ENCODE measurements around the gene NLRP2B. TPM values are rescaled to one million over a fixed set of nuclear protein-coding genes. Genes with fewer than 3 reads are reported as not detected.
"Not testable (repeated sequence)": the region's sequence is repeated elsewhere in the genome, so short reads cannot be mapped to it uniquely, and the experiment has no call there.

Gene NLRP2B
- total RNA-seq, 4 donors from 2014 or later: 0.34 TPM; not detected in 3

DNA sequence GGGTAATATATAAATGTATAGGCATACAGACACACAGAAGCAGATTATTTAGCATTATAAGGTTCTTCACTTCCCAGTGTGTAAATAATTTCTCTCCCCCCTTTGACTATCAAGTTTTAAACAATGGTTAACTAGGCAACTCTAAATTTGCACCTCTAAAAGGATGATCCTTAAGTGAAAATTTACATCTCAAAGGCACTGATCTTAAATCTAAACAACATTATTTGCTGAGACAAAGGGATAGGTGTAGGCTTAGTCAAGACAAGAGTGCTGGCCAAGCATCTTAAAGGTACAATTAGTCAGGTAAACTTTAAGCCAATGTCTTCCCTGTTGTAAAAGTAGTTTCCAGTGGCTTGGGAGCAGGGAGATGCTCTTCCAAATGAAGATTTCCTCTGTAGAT is 33.0 kb downstream of the NLRP2B start:
- no peak for DNase-seq (ENCODE audit: low spot score in 2 of 2)
- no peak overlapping the region for H3K4me3 ChIP-seq (ENCODE audit: low read depth, poor library complexity, severe bottlenecking)
- intact Hi-C loops (cut with DNase I; ENCODE audit: low total_unique reads): no loop called here
- TF ChIP-seq CTCF (IDR thresholded peaks at IDR 0.05): no peak
- no peak for TF ChIP-seq POLR2A (IDR thresholded peaks at IDR 0.05)

GRCh38 chrX:57643698-57644097 is 36.4 kb downstream of the NLRP2B start:
- DNase-seq (ENCODE audit: low spot score in 2 of 2): no peak
- TF ChIP-seq CTCF (IDR thresholded peaks at IDR 0.05) (no peak), POLR2A (IDR thresholded peaks at IDR 0.05) (no peak)
- 77 to 100% methylated on average over 1 of the region's 1 CpG for WGBS, 2 donors
- H3K4me3 ChIP-seq (ENCODE audit: low read depth, poor library complexity, severe bottlenecking): no peak overlapping the region
- intact Hi-C loops (cut with DNase I; ENCODE audit: low total_unique reads): no loop called here

- H3K4me3 ChIP-seq (ENCODE audit: low read depth, poor library complexity, severe bottlenecking): no peak overlapping the region
- intact Hi-C loops (cut with DNase I; ENCODE audit: low total_unique reads): no loop called here
- no peak for DNase-seq (ENCODE audit: low spot score in 2 of 2)
- WGBS, 2 donors: 46 to 72% methylated on average over 2 of the region's 2 CpGs
- no peak for TF ChIP-seq POLR2A (IDR thresholded peaks at IDR 0.05)
- TF ChIP-seq CTCF (IDR thresholded peaks at IDR 0.05): no peak
These were observed 38.7 kb downstream of the NLRP2B start for GRCh38 chrX:57641338-57641737.

DNA sequence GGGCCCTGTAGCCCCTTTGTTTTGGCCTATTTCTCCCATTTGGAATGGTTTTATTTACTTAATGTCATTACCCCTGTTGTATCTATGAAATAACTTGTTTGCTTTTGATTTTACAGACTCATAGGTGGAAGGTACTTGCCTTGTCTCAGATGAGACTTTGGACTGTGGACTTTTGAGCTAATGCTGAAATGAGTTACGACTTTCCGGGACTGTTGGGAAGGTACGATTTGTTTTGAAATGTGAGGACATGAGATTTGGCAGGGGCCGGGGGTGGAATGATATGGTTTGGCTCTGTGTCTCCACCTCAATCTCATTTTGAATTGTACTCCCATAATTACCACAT is 39.4 kb downstream of the NLRP2B start:
- 88 to 100% methylated on average over 4 of the region's 4 CpGs for WGBS, 2 donors
- intact Hi-C loops (cut with DNase I; ENCODE audit: low total_unique reads): no loop called here
- no peak for DNase-seq (ENCODE audit: low spot score in 2 of 2)
- no peak overlapping the region for H3K4me3 ChIP-seq (ENCODE audit: low read depth, poor library complexity, severe bottlenecking)
- TF ChIP-seq CTCF (IDR thresholded peaks at IDR 0.05) (no peak), POLR2A (IDR thresholded peaks at IDR 0.05) (no peak)

GRCh38 chrX:57629438-57629837 is 50.6 kb downstream of the NLRP2B start:
- H3K4me3 ChIP-seq (ENCODE audit: low read depth, poor library complexity, severe bottlenecking); intact Hi-C loops (cut with DNase I; ENCODE audit: low total_unique reads); DNase-seq (ENCODE audit: low spot score in 2 of 2): not testable (repeated sequence)
- WGBS, 2 donors: 95 to 98% methylated on average over 15 to 20 of the region's 20 CpGs

Other genes starting within 250 kb of the NLRP2B start
- gene ZXDB, start 88.2 kb downstream of the NLRP2B start, total RNA-seq: 10 to 100 TPM; 13.3 to 21.8 (median 14.5) TPM
- 10 to 100 TPM in 3 of 4 donors, 1 to 10 TPM in 1; 8.7 to 23.4 (median 11.4) TPM for gene ZXDA, start 230.2 kb upstream of the NLRP2B start, total RNA-seq